GM21786 (cell line): Measurements from ENCODE around the gene AEBP1.

Experiments
- ATAC-seq: cut with Tn5 transposase; IDR thresholded peaks from one replicate; pipeline ENCODE4 v1.9.1; 2021; ENCODE audit not compliant: unreplicated experiment

Gene AEBP1

GRCh38 chr7:44153948-44154335 lies 49.8 kb downstream of the AEBP1 start:
- no peak for ATAC-seq

GRCh38 chr7:44154703-44155102 lies 50.6 kb downstream of the AEBP1 start:
- ATAC-seq = no peak

- no peak for ATAC-seq
These were observed 51.3 kb downstream of the AEBP1 start for GRCh38 chr7:44155191-44156185.

GRCh38 chr7:44156453-44157010 lies 52.4 kb downstream of the AEBP1 start:
- no peak for ATAC-seq

- ATAC-seq = no peak
These were observed 53.3 kb downstream of the AEBP1 start for GRCh38 chr7:44157116-44158080.

- ATAC-seq = no peak
These were observed 54.1 kb downstream of the AEBP1 start for GRCh38 chr7:44158096-44158872.

- ATAC-seq = no peak
These were observed 54.9 kb downstream of the AEBP1 start for GRCh38 chr7:44158873-44159631.

- no peak for ATAC-seq
These were observed 55.9 kb downstream of the AEBP1 start for GRCh38 chr7:44159824-44160630.

GRCh38 chr7:44161371-44161770 lies 57.2 kb downstream of the AEBP1 start:
- no peak for ATAC-seq

GRCh38 chr7:44162179-44162578 lies 58.0 kb downstream of the AEBP1 start:
- ATAC-seq = no peak

GRCh38 chr7:44162785-44163395 lies 58.7 kb downstream of the AEBP1 start:
- no peak for ATAC-seq

- ATAC-seq = no peak
These were observed 59.4 kb downstream of the AEBP1 start for GRCh38 chr7:44163591-44163990.
